Measurements from ENCODE around the gene SND1.

The SND1 gene

DNA sequence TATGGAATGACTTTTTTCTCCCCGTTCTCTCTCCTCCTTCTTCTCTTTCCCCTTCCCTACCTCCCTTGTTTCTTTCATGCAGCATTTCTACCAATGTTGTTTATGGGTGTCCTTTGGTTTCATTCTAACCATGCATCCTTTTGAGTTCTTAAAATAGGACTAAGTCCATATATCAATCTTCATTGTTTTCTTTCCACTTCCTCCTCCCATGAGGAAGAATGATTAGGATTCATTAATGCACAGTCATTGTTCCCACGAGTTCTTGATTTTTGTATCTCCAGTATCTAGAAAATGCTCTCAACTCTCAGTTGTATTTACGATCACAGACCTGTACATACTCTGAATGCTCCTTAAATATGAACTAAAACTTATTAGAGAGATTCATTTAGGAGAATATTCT, 226.0 kb downstream of the SND1 start:
- DNase-seq = no peak

DNA sequence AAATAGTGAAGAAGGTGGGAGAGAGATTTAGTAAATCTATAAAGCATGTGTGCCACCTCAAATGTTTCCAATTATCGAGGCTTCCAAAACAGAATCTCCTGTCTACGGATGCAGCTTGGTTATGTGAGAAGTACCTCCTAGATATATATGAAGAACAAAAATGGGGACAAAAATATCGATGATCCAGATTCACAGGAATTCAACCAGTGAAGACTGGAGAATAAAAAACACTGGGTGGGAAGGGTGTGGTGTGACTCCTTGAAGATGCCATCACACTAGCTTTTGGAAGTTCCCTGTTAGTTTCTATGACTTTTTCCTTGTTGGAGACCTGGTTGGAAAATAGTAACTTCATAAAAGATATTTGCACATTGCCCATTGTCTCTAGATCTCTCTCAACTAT, 226.8 kb downstream of the SND1 start:
- no peak for DNase-seq

DNA sequence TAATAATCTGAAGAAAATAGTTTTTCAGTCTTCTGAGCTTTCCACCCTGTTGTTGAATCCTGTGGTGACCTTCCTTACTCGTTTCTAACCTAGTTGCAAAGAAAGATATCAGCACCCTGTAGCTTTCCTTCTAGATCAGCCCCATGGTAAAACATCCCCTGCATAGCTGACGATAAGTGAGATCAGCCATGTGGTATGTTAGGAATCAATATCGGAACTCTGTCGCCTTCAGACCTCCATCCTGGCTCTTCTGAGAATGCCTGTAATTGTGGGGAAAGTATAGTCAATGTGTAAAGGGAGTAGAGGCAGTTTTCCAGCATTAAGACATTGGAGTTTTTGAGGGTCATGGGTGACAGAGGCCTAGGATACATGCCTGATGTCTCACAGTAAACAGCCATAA, 227.4 kb downstream of the SND1 start:
- DNase-seq = no peak

DNA sequence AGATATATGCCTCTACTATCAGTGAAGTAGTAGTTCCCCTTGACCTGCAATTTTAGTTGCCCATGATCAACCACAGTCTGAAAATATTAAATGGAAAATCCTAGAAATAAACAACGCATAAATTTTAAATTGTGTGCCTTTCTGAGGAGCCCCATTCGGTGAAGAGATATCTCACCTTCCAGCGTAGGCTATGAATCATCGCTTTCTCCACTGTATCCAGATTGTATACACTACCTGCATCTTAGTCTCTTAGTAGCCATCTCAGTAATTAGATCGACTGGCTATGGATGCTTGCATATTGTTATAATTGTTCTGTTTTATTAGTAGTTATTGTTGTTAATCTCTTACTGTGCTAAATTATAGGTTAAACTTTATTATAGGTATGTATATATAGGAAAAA, 227.9 kb downstream of the SND1 start:
- no peak for DNase-seq

DNA sequence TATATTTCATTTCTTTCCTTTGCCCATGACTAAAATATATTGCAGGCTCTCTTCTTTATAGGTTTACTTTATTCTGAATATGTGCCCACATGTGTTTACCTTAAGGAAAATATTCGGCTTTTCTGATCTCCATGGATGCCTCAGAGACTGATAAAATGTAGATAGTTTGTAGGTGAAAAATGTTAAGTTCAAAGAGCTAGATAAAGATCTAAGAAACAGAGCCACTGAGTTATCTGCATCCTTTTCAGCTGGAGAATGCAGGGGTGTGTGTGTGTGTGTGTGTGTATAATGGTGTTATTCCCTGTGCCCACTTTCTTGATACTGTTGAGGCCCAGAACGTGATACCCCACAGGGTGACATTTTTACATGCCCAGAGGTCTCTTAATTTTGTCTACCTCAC, 228.5 kb downstream of the SND1 start:
- no peak for DNase-seq

DNA sequence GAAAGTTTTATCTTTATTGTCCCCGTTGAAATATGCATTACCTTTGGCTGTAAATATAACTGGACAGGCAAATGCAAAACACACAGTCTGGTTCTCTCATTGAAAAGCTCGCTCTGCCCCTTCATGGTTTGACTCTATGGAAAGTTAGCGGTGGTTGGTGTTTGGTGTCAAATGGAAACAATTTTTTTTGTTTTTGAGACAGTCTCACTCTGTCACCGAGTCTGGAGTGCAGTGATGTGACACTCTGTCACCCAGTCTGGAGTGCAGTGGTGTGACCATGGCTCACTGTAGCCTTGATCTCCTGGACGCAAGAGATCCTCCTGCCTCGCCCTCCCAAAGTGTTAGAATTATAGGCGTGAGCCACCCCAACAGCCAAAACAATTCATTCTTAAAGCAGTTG, 229.6 kb downstream of the SND1 start:
- DNase-seq = no peak

DNA sequence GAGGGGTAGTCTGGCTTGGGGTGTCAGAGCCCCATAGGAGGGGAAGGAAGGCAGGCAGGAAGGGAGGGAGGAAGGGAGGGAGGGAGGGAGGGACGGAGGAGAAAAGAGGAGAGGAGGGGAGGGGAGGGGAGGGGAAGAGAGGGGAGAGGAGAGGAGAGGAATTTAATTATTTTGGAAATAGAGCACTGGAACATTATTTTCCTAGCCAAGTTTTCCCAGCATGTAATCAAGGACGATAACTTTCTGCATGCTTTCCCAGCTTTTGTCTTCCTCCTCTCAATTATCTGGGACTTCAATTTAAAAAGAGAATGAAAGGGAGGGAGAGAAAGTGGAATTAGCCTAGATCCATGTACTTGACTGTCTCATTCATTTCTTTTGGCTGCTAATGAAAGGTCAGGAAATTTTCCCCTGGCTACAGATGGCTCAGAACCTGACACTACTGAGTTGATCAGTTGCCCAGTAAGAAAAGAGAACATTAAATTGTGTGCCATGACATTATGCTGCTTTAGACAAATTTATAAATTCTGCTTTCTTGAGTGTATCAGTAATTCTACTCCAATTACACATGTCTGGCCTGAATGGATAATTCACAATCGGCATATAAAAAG, 230.4 kb downstream of the SND1 start:
- no peak for DNase-seq

GRCh38 chr7:127884066-127884559, 232.1 kb downstream of the SND1 start:
- DNase-seq = no peak

DNA sequence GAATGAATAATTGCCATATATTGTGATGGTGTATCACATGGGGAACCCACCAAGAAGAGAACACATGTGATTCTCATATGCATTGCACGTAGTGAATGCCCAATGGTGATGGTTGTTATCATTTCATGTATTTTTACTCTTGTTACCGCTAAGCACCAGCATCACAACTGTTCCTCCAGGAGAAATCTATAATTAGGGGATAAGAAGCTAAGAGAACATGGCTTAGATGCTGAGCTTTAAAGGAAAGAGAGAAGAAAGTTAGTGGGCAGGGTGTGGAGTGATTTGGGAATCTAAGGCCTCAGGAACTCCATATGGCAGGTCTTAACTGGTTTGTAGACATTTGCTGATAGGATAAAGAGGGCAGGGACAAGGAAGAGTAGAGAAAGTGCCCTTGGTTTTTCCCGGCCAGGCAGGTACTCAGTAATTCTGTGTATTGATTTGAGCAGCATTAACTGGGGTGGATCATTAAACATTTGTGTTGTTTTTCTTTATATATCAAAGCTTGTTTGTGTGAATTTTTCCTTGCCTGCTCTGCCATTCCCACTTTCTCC, 233.3 kb downstream of the SND1 start:
- DNase-seq = no peak

GRCh38 chr7:127885843-127886242, 233.8 kb downstream of the SND1 start:
- DNase-seq = no peak

GRCh38 chr7:127886248-127886647, 234.3 kb downstream of the SND1 start:
- no peak for DNase-seq

DNA sequence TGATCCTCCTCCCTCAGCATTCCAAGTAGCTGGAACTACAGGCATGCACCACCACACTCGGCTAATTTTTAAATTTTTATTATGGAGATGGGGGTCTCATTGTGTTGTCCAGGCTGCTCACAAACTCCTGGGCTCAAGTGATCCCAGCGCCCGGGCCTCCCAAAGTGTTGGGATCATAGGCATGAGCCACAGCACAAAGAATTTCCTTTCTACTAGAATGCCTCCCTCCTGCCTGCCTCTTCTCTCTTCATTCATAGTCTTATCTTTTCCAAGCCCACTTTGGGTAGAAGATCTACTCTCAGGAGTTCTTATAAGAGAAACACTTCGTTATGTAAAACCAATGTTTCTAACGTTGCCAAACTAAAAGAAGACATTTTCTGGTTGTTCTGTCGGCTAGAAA, 235.1 kb downstream of the SND1 start:
- no peak for DNase-seq

GRCh38 chr7:127887631-127888030, 235.6 kb downstream of the SND1 start:
- no peak for DNase-seq

GRCh38 chr7:127888411-127888810, 236.4 kb downstream of the SND1 start:
- no peak for DNase-seq

DNA sequence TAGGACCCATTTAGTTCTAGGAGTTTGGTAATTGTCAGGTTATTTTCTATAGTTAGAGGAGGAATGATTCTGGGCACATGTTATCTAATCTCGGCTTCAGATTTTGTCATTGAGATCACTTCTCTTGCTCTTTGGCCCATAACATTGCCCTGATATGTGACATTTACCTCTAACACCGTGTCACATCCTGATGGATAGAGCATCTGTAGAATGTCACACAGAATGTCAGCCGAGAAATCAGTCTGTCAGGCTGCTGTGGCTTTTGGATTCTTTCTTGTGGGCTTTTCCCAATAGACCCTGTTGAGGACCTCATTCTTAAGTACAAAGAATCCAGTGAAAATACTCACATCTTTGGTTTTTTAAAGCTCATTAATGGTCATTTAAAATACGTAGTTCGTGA, 236.8 kb downstream of the SND1 start:
- DNase-seq = no peak

DNA sequence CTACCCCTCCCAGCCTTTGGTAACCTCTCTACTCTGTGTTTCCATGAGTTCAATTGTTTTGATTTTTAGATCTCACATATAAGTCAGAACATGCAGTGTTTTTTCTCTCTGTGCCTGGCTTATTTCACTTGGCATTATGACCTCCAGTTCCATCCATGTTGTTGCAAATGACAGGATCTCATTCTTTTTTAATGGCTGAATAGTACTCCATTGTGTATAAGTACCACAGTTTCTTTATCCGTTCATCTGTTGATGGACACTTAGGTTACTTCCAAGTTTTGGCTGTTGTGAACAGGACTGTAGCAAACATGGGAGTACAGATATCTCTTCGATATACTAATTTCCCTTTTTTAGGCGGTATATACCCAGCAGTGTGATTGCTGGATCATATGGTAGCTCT, 237.7 kb downstream of the SND1 start:
- DNase-seq = no peak

GRCh38 chr7:127890726-127891125, 238.7 kb downstream of the SND1 start:
- no peak for DNase-seq

DNA sequence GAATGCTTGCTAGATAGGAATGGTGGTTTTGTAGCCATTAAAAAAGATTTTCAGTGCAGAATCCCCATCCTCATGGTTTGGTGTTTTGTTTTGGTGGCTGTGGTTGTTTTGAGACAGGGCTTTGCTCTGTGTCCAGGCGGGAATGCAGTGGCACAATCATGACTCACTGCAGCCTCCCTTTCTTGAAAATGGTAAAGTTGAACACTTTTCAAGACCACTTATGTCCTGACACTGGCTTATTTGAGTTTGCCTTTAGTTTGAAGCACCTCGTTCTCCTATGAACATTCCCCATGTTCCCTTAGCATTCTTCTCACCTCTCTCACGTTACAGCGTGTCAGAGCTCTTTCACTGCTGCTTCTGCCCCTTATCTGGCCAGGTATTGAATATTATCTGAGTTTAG, 239.2 kb downstream of the SND1 start:
- DNase-seq = no peak

GRCh38 chr7:127891854-127892438, 240.0 kb downstream of the SND1 start:
- DNase-seq = no peak

DNA sequence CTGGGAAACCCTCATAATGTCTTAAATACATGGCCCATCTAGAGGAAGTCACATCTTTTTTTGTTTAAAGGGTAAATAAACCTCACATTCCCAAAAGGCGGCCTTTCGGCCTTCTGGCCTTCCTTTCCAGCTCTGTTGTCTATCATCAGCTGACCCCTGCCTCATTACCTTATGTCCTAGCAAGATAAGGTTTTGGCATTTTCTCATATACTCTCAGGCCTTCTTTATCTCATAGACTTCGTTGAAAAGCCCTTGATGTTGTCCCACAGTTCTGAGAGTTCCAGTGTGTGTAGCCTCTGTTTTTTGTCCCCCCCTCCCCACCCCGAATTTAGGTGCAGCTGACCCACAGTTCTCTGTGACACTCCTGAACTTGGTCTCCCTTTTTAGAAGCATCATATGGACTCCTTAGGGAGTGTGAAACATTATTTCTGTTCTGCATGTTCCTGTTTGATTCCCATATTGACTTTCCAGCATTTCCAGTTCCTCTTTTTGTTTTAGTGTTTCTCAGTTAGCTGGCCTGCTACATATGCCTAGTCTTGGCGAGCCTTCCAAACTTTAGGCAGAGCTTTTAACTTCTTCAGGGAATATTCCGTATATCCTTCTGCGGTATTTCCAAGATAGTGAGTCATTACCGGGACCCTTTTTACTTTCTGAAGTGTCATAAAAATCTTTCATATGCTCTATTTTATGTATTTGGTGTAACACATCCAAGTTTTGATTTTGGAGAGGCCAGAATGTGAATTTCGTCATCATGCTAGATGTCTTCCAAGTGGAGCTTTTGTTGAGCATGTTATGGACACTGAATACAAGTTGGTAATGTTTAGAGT, 240.7 kb downstream of the SND1 start:
- no peak for DNase-seq

DNA sequence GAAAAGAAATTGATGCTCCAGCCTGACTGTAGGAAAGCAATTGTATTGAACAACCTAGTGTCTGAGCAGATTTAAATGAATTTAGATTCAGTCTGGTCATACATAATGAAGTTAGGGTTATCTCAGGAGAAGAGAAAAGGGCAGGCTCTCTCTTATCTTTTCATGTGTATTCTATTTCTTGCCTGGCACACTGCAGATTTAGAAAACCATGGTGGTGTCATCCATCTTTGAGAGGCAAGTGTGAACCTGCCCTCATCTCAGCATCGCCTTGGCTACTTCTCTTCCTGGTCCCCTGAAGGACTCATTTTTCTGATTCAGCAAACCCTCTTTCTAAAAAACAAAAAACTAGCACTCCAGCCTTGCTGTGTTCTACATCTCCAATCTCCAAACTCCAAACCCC, 241.6 kb downstream of the SND1 start:
- no peak for DNase-seq

DNA sequence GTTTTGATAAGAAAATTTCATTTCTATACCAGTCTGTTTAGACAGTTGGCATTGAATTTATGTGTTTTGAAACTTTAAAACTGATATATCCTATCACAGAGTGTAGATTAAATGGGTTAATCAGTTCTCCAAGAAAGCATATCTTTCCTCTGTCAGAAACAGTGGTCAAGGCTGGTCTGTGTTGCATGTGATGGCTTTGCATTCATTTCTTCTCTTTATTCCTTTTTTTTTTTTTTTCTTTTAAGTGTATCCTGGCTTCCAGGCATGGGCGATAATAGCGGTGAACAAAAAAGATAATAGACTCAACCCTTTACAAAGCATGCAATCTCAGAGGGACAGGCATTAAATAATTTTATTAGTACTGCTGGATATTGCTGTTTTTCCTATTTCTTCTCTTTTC, 242.6 kb downstream of the SND1 start:
- no peak for DNase-seq

DNA sequence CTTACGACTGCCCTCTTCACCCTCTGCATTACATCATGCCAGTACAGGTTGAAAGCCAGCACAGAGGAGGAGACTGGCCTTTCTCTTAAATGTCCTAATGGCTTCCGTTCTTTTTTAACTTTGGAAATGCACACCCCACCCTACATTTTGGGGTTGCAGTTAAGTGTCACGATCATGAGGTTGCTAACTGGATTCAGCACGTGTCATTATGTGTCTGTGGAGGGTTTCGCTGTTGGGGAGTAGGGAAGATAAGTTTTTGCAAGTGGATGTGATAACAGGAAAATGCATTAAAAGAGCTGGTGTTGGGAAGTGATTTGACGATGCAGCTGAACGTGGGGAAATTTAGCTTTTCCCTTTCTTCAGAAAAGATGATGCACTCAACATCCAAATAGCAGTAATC, 243.4 kb downstream of the SND1 start:
- DNase-seq = no peak

DNA sequence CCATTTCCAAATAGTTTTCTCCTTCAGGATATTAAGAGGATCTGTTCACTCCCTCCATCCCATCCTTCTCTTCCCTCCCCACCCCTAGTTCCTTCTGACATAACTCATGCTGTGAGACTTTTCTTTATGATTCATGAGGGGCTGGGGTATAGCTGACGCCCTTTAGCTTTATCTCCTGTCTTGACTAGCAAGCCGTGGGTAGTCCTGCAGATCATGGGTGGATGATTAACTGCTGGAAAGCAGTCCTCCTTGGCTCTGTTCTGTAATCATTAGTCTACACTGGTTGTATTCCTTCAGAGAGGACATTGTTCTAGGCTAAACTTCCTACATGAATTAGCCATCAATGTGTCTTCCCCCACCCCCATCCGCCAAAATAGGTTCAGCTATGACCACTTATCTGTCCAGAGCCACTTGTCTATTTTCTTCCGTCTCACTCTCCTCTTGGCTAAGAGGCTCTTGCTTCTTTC, 243.9 kb downstream of the SND1 start:
- DNase-seq = no peak

Measured in activated CD8-positive, alpha-beta memory T cell treated with anti-CD3 and anti-CD28 coated beads, Interleukin-2, amount 50 U/mL, for 48 hours (primary cell).